Superior temporal gyrus (tissue), 1 donor: ENCODE results near the gene ADGRV1.
A peak's percentile ranks its signal among the peaks of the same experiment; 100 is the strongest.

Source experiments
- DNase-seq: peaks from one replicate; pipeline ENCODE4 v3.0.0-alpha.2; 2016; ENCODE audit errors: extremely low spot score

ADGRV1 gene

DNA sequence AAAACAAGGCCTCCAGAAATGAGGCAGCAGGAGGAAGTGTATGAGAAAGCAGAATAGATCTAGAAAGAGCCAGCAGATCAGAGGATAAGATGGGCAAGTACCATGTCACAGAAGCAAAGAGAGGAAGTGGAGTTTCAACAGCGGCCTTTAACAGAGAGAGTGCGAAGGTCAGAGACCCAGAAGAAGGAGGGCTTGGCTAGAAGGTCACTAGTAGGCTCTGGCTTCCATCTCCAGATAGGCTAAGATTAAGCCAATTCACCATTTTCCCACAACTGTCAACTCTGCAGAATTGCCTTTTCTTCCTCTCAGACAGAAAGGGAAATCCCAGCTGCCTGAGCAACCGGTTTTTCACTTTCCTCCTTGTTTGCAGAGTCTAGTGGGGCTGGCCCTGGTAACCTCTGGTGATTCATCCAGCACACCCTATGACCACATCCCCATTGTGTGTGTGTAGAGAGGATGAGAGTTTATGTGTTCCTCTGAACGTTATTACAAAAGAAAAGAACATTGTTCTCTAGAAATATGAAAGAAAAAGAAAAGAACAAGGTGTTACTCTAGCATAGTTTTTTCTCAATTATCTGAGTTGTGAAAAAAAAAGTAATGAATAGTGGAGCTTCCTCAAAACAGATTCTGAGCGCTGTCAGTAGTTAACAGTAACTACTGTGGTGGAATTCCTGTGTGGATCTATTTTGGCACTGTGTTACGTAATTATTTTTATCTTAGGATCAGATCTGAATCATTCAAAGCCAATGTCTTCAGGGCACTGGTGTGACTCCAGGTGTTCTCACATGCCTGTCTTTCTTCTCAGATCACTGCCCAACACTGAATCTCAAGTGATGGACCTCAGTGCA, 604.2 kb downstream of the ADGRV1 start:
- peak; percentile 54 for DNase-seq

DNA sequence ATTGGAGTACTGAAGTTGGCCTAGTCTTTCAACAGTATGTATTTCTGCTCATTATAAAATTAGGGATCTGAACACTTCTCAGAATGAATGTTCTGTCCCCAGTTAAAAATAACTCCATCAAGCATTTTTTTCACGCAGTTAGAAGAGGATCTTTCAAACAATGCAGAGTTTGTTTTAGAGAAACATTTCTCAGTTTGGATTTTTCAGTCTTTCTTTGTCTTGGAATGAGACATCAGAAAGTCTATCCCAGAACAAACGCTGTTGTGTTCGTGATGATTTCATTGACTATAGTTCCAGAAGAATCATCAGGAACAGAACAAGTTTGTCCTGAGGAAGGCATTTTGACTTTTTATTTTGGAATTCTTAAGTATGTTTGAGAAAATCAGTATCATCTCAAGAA, 605.8 kb downstream of the ADGRV1 start:
- peak; percentile 86 for DNase-seq

DNA sequence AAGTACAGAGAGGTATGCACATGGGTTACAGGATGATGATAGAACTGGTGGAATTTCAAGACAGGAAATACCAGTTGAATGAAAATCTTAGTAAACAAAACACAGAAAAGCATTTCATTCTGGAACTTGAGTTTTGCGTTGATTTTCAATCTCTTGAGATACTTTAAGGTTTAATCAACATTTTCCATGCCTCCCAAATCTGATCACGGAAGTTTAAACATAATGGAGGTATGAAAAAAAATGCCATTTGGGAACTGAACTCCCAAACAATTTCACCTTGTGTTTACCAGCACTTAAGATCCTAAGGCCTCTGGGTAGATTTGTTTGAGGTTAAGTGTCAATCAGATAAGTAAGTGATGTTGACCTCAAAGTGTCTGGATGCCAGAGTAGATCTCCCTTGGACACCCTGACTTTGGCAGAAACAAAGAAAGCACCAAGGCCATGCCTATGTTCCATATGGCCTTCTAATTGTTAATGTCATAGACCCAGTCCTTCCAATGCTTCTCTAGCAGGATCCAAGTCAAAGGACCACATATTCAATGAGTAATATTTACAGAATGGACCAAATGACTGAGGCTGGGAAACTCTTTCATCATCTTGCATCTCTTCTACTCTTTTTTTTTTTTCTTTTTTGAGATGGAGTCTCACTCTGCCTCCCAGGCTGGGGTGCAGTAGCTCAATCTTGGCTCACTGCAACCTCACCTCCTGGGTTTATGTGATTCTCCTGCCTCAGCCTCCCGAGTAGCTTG, 607.6 kb downstream of the ADGRV1 start:
- no peak for DNase-seq

DNA sequence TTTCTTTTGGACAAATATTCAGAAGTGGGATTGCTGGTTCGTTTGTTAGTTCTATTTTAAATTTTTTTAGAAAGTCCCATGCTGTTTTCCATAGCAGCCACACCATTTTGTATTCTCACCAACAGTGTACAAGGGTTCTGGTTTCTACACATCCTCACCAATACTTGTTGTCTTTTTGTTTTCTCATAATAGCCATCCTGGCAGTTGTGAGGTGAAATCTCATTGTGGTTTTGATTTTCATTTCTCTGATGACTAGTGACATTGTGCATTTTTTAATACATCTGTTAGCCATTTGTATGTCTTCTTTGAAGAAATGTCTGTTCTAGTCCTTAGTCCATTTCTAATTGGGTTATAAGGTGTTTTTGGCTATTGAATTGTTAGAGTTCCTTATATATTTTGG, 610.3 kb downstream of the ADGRV1 start:
- DNase-seq: no peak

DNA sequence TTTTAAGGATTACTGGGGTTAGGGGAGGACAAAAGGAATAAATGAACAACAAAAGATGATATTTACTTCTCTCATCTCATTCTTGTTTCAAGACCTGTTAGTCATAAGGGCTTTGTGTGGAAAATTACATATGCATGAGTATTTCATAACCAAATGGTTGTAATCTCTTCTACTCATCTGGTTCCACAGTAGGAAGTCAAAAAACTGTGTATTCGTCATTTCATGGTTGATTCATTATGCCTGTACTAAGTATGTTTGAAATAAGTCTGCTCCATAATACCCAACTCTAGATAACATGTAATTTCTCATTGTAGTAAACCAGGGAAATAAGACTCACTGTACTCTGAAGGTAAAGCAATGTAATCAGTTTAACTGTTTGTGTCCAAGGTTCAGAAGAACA, 611.7 kb downstream of the ADGRV1 start:
- DNase-seq: no peak

DNA sequence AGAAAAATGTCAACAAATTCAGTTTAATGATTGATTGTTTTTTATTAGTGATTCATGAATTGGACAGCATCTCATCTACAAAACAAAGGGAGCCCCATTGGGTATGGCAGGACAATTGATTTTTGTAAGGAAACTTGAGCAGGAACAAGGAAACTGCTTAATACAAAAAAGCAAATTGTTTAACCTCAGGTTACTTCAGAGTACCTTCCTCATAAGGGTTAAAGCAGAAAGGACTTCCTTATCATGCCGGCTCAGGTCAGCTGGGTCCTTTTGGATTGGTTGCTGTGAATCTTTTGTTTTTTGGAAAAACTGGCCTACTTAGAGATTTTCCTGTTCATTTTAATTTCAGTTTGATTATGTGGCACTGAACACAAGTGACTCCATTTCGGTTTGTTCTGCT, 612.7 kb downstream of the ADGRV1 start:
- no peak for DNase-seq

DNA sequence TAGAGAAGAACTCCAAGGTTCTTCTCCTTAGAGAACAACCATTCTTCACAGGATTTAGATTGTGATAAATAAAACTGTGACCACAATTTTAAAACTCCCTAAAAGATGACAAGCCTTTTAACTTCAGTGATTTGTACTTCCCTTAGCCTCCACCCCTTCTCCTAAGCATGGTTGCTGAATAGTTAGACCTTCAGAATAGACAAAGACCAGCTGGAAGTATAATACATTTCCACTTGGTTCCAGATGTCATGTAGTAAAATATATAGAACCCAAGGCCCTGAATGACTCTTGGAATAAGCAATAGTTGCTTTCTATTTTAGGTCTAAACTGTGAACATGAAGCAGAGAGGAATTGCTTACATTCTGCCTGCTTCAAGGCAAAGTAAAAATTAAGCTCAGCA, 615.8 kb downstream of the ADGRV1 start:
- no peak for DNase-seq

DNA sequence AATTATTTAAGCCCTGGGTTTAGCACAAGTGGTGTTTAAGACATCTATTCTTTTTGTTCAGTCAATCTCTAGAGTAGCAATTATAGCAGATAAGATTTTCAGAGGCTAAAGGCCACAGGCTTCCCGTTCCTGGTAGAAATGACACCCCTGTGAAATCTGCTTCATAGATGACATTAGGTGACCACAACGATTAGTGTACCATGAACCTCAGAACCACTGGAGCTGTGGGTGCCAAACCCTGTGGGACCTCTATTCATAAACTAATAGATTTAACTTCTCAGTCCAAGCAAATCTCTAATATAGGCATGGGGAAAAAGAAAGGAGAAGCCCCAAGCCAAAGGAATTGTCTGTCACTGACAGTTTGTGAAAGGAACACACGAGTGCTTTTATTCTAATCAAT, 617.1 kb downstream of the ADGRV1 start:
- no peak for DNase-seq

DNA sequence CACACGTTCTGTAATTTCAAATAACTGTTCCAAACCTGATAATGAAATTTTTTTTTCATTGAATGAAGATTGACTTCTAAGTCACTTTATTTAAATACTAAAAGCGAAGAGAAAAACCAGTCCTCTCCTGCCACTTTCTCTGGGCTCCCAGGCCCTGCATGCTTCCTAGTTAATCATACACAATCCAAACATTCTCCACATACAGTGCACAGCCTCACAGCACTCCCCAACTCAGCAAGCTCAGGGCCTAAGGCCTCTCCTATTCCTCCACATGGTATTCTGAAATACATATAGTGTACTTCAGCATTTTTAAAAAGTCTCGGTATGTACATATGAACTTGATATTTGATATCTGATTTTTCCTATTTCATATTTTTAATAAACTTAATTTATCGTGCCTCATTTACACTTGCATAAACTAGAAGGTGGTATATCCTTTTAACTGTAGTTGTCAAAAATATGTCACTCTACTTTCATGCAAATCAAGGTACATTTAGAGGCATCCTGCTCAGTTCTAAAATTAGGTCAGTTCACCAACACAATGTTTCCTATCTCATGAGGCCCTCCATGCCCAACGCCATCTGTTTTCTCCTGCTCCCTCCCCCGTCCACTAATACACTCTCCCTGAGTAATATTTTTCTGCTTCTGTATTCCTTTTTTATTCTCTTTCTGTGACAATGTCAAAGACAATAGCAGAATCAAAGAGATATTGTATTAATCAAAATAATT, 617.9 kb downstream of the ADGRV1 start:
- DNase-seq: no peak

DNA sequence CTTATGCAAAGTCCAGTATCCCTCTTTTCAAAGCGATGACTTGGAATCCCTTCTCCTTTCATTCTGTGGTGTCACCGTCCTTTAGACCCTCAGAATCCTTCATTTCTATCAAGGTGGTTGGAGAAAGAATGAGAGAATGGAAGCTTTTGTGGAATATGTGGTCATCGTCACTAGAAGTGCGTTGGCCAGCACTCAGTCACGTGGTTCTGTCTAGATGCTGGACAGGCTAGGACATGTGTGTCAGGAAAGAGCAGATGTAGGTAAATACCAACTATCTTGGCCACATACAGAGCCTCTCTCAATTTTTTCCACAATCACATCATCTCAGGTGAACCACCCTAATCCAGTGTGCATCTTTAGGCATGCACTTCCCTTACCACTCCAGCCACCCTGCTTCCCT, 618.5 kb downstream of the ADGRV1 start:
- no peak for DNase-seq

DNA sequence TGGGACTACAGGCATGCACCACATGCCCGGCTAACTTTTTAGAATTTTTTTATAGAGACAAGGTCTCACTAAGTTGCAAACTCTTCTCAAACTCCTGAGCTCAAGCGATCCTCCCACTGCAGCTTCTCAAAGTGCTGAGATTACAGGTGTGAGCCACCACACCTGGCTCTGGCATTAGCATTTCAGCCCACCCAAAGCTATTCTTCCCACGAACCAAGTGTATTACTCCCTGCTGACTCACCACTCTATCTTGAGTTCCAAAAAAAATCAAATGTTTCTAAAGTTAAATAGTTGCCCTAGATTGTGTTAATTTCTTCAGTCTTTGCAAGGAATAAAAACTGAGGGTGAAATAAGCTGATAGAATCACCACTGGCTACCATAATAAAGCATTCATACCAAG, 619.0 kb downstream of the ADGRV1 start:
- no peak for DNase-seq

DNA sequence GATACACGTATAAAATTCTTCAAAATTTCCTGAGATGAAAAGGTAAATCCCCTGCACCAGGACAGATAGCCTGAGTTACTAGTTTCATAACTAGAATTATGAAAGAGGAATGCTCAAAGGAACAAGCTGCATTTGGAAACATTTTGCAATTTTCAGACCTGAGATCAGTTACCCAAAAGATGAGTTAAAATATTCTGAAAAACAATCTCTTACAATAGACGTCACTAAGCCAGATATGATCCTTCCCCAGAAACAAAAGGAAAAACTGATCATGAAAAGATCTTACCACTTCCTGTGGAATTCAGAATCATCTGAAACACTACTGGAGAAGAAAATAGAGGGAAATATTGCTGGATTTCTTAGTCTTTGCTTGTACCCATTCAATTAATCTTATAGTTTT, 619.9 kb downstream of the ADGRV1 start:
- no peak for DNase-seq

DNA sequence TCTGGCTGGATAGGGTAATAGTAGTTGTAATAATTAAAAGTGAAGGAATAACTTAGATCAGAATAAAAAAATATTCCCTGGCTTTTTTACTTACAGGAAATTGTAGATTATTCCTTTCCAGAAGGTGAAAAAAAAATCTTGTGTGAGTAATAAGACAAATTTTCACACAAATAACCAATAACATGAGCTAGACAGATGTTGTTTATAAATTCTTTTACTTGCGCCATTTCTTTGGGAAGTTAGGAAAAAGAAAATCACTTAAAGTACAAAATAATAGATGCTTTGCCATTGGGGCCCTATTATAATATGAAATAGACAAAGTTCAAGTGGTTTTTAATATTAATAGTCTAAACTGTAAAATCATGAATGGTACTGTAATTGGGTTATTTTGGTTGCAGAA, 620.4 kb downstream of the ADGRV1 start:
- DNase-seq: no peak

DNA sequence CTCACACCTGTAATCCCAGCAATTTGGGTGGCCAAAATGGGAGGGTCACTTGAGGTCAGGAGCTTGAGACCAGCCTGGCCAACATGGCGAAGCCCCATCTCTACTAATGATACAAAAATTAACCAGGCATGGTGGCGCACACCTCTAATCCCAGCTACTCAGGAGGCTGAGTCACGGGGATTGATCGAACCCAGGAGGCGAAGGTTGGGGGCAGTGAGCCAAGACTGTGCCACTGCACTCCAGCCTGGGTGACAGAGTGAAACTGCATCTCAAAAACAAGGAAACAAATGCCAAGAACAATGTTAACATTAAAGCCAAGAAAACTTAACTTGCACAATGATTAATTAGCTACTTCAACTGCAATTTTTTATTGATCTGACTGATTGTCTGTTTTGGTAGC, 621.9 kb downstream of the ADGRV1 start:
- DNase-seq: no peak

DNA sequence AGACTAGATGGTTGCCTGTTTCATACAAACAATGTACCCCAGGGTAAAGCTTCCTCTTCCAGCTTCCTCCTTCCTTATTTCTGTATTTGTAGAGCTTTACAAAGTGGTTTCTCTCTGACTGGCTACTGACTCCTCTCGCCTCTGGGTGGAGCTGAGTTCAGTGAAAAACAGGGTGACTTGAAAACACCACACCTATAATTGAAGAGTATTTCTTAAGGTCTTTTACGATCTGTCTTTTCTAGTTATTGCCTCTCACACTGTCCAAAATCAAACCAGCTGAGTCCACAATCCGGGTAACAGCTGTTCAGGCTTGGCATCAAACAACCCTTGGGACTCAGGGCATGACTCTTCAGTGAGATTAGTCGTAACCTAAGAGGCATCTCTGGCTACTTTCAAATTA, 624.2 kb downstream of the ADGRV1 start:
- DNase-seq: no peak

DNA sequence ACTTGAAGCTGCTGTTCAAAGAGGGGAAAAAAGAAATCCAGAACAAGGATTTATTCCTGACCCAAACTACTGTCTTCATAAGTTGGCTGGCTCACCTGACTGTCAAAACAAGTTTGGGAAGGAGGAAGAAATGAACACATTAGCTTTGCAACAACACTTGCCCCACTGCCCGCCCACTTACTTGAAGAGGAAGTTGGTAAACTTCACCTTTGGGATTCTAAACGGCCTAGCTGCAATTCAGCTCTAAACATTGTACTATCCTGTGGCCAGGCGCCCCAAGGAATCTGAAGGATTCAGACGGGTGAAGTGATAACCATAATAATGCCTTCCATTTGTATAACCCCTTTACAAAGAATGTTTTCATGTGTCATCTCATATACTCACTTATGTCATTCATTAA, 625.1 kb downstream of the ADGRV1 start:
- DNase-seq: no peak

DNA sequence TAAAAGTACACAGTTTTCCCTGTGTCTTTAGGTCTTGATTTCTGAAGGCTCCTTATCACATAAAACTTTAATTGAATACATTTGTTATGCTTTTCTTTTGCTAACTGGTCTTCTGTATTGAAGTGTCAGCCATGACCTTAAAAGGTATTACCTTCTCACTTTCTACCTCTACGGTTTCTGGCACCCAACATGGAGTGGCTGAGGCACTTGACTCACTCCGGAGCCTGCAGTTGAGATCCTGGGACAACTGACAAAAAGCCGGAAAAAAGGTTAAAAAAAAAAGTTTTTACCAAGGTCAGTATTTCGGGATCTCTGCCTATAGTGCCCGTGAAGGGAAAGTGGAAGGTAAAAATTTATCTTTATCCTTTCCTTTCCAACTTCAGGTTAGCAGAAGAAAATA, 627.5 kb downstream of the ADGRV1 start:
- no peak for DNase-seq

DNA sequence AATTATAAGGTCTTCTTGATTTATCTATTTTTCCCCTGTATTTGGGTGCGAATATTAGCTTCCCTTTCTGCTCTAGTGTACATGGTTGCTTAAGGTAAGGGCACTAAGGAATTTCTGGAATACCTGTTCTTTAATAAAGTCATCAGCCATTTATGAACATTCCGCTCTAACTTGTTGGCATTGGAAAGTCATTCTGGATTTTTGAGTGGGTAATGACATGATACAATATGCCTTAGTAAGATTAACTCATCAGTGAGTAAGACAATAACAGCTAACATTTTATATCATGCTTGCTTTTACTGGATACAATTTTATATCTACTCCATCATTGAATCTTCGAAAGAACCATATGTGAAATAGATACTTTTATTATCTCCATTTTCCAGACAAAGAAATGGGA, 628.4 kb downstream of the ADGRV1 start:
- DNase-seq: no peak

DNA sequence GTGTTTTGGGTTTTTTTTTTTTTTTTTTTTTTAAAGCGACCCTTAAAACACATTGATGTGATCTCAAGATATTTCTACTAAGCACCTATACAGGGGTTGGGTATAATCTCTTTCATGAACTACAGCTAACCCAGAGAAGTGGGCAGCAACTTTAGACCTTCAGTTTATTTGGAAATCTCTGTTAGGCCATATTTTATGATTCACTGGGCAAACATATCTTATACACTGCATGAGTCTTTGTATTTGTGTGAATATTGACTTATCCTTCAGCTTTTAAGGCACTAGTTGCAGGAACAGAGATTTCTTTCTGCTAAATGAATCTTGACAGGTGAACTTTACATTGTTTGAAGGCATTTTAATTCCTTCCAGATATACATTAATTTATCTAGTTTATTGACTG, 630.2 kb downstream of the ADGRV1 start:
- DNase-seq: no peak

DNA sequence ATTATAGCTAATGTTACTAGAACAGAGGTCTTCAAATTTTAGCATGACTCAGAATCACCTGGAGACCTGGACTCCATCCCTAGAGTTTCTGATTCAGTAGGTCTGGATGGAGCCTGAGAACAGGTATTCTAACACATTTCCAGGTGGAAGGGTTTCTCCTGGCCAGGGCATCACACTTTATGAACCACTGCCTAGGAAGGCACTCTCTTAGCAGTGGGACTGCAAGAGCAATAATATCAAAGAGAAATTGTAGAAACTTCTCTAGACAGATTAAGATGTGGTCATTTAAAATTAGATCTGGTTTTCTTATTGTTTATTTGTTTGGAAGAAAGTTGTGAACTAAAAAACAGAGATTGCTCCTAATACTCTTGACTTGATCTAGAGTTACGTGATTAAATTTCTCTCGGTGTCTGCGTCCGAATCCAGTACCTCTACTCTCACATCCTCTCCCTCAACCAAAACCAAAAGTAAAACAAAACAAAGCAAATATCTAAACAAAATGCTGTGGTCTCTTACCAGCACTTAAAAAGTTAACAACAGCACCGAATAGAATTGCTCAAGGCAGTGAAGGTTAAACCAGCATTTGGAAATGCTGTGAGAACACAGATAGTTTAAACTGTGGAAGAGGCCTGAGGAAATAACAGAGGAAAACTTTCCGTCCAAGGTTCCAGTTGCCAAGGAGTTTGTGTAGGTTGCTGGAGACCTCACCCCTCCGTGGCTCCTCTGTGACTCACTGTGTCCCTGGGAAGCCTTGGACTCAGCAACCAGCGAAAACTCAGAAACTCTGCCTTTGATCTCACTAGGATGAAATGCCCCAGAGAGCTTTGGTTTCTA, 631.1 kb downstream of the ADGRV1 start:
- no peak for DNase-seq

DNA sequence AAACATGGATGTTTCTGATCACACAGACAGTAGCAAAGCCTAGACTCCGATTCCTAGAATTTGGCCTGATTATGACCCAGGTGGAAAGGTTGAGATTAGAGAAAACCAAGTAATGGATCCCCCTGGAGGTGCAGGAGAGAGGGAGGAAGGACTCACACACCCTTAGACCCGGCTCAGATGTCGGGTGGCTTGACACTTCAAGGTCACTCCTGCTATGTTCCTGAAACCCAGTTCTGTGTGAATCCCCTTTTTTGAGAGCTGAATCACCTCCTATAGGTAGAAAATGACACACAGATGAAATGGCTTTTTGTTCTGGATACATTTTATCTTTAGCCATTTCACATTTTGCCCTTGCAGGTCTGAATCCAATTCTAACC, 631.7 kb downstream of the ADGRV1 start:
- DNase-seq: no peak
